Measurements from ENCODE around the gene KIRREL2.
"Not testable (repeated sequence)": the region's sequence is repeated elsewhere in the genome, so short reads cannot be mapped to it uniquely, and the experiment has no call there.

KIRREL2 gene

DNA sequence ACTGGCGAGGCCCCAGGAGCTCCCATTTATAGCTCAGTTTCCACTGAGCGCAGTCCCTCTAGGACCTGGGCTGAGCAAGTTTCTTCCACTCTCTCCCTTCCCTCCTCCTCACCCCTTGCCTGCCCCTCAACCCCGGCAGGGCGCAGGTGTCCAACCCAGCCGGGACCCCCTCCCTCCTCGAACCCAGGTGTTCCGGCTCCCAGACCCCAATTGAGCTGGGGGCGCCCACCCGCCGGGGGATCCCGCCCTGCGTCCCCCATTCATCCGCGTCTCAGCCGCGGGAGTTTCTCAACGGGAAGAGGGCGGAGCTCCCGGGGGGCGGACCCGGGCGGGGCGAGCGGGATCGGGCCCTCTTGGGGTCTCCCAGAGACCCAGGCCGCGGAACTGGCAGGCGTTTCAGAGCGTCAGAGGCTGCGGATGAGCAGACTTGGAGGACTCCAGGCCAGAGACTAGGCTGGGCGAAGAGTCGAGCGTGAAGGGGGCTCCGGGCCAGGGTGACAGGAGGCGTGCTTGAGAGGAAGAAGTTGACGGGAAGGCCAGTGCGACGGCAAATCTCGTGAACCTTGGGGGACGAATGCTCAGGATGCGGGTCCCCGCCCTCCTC, at the start of gene KIRREL2:
Gene KIRREL2, plus strand, starts transcription at position 366 of the 604 bp plus-strand sequence. Its CDS starts 209 bp downstream, at position 575.
- peak; percentile 10 to 39 for DNase-seq

GRCh38 chr19:35807633-35808032, 49.1 kb upstream of the KIRREL2 start:
- DNase-seq: no peak

DNA sequence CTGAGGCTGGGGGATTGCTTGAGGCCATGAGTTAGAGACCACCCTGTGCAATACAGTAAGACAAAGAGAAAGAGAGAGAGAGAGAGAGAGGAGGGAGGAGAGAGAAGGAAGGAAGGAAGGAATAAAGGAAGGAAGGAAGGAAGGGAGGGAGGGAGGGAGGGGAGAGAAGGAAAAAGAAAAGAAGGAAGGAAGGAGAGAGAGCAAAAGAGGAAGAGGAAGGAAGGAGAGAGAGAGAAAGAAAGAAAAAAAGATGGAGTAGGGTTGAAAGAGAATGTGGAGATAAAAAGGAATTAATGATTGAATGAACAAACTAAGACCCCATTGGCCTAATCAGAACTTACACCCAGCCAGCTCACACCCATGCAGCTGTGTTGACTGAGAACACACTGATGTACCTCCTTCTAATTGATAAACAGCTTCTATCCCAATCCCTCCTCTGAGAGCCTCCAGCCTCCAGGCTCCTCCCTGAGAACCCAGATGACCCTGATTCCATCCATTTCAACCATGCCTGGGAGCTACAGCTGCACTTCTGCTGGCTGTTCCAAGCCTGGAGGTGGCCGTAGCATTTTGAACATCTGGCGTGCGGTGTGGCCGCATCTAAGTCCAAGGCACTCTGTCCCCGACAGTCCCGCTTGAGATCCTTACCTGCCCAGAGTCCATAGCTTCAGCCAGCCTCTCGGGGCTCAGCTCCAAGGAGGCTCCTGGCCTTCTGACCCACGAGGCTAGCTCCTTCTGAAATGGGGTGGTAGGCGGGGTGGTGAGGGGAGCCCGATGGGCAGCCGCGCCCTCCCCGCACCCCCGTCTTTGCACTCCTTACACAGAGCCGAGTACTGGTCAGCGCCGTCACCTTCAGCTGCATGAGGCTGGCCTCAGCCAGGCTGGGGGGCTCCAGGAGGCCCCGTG, 45.1 kb upstream of the KIRREL2 start:
- no peak for DNase-seq

DNA sequence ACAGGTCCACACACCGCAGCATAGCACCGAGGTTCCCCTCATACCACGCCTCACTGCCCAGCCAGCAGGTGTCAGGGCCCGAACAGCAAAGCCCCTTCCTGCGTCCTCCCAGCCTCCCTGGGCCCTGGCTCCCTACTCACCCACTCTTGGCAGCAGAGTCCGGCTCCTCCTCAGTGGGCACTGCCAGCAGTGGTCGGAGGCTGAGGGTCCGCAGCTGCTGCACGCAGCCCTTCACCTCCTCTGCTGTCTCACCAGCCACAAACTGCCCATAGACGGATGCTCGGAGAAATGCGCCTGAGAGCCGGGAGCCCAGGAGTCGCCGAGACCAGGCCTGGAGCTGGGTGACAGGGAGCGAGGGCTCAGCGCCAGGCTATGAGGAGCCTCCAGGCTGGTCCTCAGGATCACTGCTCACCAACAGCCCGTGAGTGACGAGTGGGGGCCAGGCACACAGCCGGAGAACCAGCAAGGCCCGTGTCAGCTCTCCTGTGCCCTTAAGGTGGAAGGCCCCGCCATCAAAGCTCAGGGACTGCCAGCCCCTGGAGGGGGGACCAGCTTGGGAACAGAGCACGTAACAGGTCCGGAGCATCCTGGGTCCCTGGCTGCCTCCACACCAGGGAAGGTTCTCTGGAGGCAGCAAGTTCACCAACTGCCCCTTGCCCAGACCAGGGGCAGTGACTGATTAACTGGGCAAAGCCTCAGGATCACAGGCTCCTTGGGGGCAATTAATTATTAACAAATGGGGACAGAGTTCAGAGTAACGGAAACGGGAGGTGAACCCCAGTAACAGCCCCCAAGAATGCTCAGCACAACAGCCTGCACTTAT, 44.3 kb upstream of the KIRREL2 start, which contains the start of gene PRODH2:
Gene PRODH2, minus strand, starts transcription at position 626 of the 823 bp plus-strand sequence. Its CDS starts 40 bp downstream, at position 586.
- DNase-seq: no peak

GRCh38 chr19:35813043-35813890, 43.4 kb upstream of the KIRREL2 start:
- no peak for DNase-seq

DNA sequence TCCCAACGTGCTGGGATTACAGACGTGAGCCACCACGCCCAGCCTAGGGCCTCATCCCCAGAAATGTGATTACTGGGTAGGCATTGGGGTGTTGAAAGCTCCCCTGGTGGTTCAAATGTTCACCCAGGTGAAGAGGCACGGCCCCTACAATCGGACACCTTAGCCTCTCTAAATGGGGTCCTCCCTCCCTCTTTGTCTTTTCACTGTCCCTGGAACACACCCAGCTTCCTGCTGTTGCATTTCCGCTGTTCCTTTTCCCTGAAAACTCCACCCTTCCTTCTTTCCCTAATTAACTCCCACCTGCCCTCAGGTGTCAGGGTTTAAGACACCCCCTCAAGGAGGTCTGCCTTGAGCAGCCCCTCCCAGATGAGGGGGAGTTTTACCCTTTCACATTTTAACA, 40.4 kb upstream of the KIRREL2 start:
- no peak for DNase-seq

DNA sequence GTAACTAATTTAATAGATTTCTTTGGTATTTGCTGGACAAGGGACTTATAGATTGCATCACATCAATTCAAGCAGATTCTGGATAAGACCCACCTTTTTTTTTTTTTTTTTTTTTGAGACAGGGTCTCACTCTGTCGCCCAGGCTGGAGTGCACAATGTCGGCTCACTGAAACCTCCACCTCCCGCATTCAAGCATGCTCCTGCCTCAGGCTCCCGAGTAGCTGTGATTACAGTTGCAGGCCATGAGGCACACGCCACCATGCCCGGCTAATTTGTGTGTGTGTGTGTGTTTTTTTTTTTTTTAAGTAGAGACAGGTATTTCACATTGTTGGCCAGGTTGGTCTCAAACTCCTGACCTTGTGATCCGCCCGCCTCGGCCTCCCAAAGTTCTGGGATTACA, 39.9 kb upstream of the KIRREL2 start:
- DNase-seq: no peak

GRCh38 chr19:35818445-35818844, 38.3 kb upstream of the KIRREL2 start:
- DNase-seq: no peak

GRCh38 chr19:35822579-35822978, 34.1 kb upstream of the KIRREL2 start:
- no peak for DNase-seq

- no peak for DNase-seq
Measured at GRCh38 chr19:35824150-35824549, 32.6 kb upstream of the KIRREL2 start.

DNA sequence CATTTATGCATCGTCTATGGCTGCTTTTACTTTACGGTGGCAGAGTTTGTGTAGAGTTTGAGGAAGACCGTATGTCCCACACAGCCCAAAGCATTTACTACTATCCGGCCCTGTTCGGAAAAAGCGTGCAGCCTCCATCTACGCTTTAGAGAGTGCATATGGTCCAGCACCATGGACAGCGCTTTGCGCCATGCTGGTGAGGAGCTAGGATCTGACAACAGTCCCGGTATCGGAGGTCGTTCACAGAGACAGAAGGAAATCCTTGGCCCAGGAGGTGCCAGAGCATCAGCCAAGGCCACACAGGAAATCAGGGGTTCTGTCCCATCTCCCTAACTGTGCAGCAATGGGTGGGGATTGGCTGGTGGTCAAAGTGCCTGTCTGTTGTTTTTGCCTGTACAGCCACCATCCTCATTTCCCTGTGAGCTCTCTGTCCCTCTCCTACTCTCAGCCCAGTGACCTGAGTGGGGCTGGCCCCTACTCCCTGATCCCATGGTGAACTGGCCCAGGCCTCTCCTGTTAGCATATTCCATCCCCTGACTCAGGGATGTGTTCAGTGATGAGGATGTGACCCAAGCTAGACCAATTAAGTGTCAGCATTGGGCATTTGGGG, 27.9 kb upstream of the KIRREL2 start:
- DNase-seq: peak; percentile 17 to 51

DNA sequence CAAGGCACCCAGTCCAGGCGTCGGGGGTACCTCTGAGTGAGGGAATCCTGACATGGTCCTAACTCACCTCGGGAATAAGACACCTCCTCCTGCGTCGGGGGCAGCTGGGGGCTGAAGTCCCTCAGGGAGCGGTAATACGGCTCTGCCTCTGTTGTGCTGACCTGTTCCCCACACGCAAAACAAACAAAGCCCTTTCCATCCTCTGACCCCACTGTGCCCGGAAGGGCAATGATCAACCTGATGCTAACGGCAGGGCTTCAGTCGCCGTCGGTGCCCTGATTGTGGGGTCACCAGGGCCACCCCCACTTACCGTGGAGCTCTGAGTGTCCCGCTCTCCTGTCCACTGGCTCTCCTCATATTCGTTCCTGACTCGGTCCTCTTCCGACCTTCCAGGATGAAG, 25.7 kb upstream of the KIRREL2 start:
- DNase-seq: no peak

DNA sequence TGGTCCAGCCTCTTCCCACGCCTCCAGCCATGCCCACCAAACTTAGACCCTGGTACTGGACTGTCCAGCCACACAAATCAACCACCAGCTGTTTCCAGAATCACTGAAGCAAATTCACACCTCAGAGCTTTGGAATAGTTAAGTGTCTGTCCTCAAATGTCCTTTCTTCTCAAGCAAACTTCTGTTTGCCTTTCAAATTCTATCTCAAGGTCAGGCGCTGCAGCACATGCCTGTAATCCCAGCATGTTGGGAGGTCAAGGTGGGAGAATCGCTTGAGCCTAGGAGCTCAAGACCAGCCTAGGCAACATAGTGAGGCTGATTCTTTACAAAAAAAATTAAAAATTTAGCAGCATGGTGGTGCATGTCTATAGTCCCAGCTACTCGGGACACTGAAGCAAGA, 24.7 kb upstream of the KIRREL2 start:
- no peak for DNase-seq

GRCh38 chr19:35833972-35834371, 22.7 kb upstream of the KIRREL2 start:
- DNase-seq: no peak

- not testable (repeated sequence) for DNase-seq
Measured at GRCh38 chr19:35836096-35836495, 20.6 kb upstream of the KIRREL2 start.

GRCh38 chr19:35841961-35842595, 14.6 kb upstream of the KIRREL2 start:
- no peak for DNase-seq

DNA sequence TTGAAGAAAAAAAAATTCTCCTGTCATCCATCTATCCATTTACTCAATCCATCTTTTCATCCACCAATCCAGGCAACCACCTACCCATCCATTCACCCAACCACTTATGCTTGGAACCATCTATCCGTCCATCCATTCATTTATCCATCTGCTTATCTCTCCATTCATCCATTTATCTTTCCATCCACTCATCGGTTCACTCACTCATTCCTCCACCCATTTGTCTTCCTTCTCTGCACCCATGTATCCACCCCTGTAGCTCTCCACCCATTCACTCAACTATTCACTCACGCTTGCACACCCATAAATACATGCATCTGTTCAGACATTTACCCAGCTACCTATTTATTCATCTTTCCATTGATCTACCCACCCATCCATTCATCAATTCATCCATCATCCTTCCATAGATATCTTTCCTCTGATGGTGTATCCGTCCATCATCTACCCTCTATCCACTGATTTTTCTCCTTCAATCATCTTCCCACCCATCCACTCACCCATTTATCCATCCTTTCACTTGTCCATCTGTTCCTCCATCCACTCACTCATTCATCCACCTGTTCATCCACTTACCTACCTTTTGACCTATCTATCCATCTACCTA, 13.9 kb upstream of the KIRREL2 start:
- no peak for DNase-seq

GRCh38 chr19:35843676-35844481, 12.8 kb upstream of the KIRREL2 start:
- DNase-seq: no peak

- no peak for DNase-seq
Measured at GRCh38 chr19:35844482-35845214, 12.1 kb upstream of the KIRREL2 start.
